ENCODE measurements around the gene SPTLC2.
A peak's percentile ranks its signal among the peaks of the same experiment; 100 is the strongest.

SPTLC2 gene

GRCh38 chr14:77646907-77647306 lies 30.5 kb upstream of the SPTLC2 start:
- H3K79me2 ChIP-seq (ENCODE audit: low read length): no peaks in the 10 kb centered on the region
- DNase-seq: no peak
- no peaks in the 10 kb centered on the region for H3K9me3 ChIP-seq (replicated peaks; ENCODE audit: insufficient read depth, low read length)
- H3K4me2 ChIP-seq (ENCODE audit: low read depth, low read length): no peak overlapping the region
- no peaks in the 10 kb centered on the region for H3K27me3 ChIP-seq (replicated peaks; ENCODE audit: insufficient read depth, low read length)
- no peak overlapping the region for H3K4me3 ChIP-seq (ENCODE audit: low read length)
- no peak overlapping the region for H2AFZ ChIP-seq (ENCODE audit: low read length)
- H3K9ac ChIP-seq (ENCODE audit: low read length): no peak overlapping the region
- no peaks in the 10 kb centered on the region for H3K9me2 ChIP-seq (replicated peaks; ENCODE audit: insufficient read depth, low read length)
- no peaks in the 10 kb centered on the region for H4K20me1 ChIP-seq (ENCODE audit: insufficient read depth, low read length)
- H3K4me1 ChIP-seq (ENCODE audit: low read length): no peaks in the 10 kb centered on the region
- TF ChIP-seq EZH2phosphoT487 (IDR thresholded peaks at IDR 0.05; ENCODE audit: low read length) (no peak), EZH2 (optimal IDR thresholded peaks at IDR 0.05; ENCODE audit: low read depth, low read length) (no peak)
- H3K36me3 ChIP-seq (replicated peaks; ENCODE audit: insufficient read depth, low read length): no peaks in the 10 kb centered on the region
- no peaks in the 10 kb centered on the region for H3F3A ChIP-seq (ENCODE audit: insufficient read depth, low read length)
- H3K27ac ChIP-seq (ENCODE audit: low read length): no peak overlapping the region

GRCh38 chr14:77645520-77646230 lies 29.2 kb upstream of the SPTLC2 start:
- H3K27me3 ChIP-seq (replicated peaks; ENCODE audit: insufficient read depth, low read length): no peaks in the 10 kb centered on the region

GRCh38 chr14:77642407-77642806 lies 26.0 kb upstream of the SPTLC2 start:
- Histone ChIP-seq H3K4me2 (ENCODE audit: low read depth, low read length) (peak overlapping the region; percentile 62; the same call in 1 of the 2 replicates), H3F3A (ENCODE audit: insufficient read depth, low read length) (no peaks in the 10 kb centered on the region), H3K9me2 (replicated peaks; ENCODE audit: insufficient read depth, low read length) (no peaks in the 10 kb centered on the region), H3K4me1 (ENCODE audit: low read length) (0 out of 2 replicates have a peak, but pooled peaks cover 4% of the 10 kb centered on the region), H3K27ac (ENCODE audit: low read length) (no peak overlapping the region), H3K27me3 (replicated peaks; ENCODE audit: insufficient read depth, low read length) (no peaks in the 10 kb centered on the region), H3K79me2 (ENCODE audit: low read length) (no peaks in the 10 kb centered on the region), H2AFZ (ENCODE audit: low read length) (peak overlapping the region; percentile 95), H3K4me3 (ENCODE audit: low read length) (peak overlapping the region; percentile 55), H3K9ac (ENCODE audit: low read length) (peak overlapping the region; percentile 31; the same call in 1 of the 2 replicates), H4K20me1 (ENCODE audit: insufficient read depth, low read length) (no peaks in the 10 kb centered on the region), H3K9me3 (replicated peaks; ENCODE audit: insufficient read depth, low read length) (no peaks in the 10 kb centered on the region), H3K36me3 (replicated peaks; ENCODE audit: insufficient read depth, low read length) (no peaks in the 10 kb centered on the region)
- no peak for TF ChIP-seq EZH2phosphoT487 (IDR thresholded peaks at IDR 0.05; ENCODE audit: low read length)
- TF ChIP-seq CTCF (IDR thresholded peaks at IDR 0.05; ENCODE audit: low read length): no peak
- TF ChIP-seq EZH2 (optimal IDR thresholded peaks at IDR 0.05; ENCODE audit: low read depth, low read length): no peak
- no peak for DNase-seq

More at GRCh38 chr14:77645520-77646230, 29.2 kb upstream of the SPTLC2 start:
- TF ChIP-seq EZH2 (optimal IDR thresholded peaks at IDR 0.05; ENCODE audit: low read depth, low read length) (no peak), CTCF (IDR thresholded peaks at IDR 0.05; ENCODE audit: low read length) (no peak), EZH2phosphoT487 (IDR thresholded peaks at IDR 0.05; ENCODE audit: low read length) (no peak)
- H4K20me1 ChIP-seq (ENCODE audit: insufficient read depth, low read length): no peaks in the 10 kb centered on the region
- no peaks in the 10 kb centered on the region for H3K79me2 ChIP-seq (ENCODE audit: low read length)
- H3K27ac ChIP-seq (ENCODE audit: low read length): no peak overlapping the region
- H3K4me1 ChIP-seq (ENCODE audit: low read length): 0 out of 2 replicates have a peak, but pooled peaks cover 4% of the 10 kb centered on the region
- no peak overlapping the region for H2AFZ ChIP-seq (ENCODE audit: low read length)
- H3K9ac ChIP-seq (ENCODE audit: low read length): no peak overlapping the region
- no peaks in the 10 kb centered on the region for H3K9me3 ChIP-seq (replicated peaks; ENCODE audit: insufficient read depth, low read length)
- no peak for DNase-seq
- H3K4me2 ChIP-seq (ENCODE audit: low read depth, low read length): no peak overlapping the region
- no peaks in the 10 kb centered on the region for H3K36me3 ChIP-seq (replicated peaks; ENCODE audit: insufficient read depth, low read length)
- H3F3A ChIP-seq (ENCODE audit: insufficient read depth, low read length): no peaks in the 10 kb centered on the region
- H3K9me2 ChIP-seq (replicated peaks; ENCODE audit: insufficient read depth, low read length): no peaks in the 10 kb centered on the region
- no peak overlapping the region for H3K4me3 ChIP-seq (ENCODE audit: low read length)
